GM18873 (cell line): ENCODE results near the gene NAA20.

Experiments
- ATAC-seq: cut with Tn5 transposase; IDR thresholded peaks from one replicate; pipeline ENCODE4 v1.9.1; 2021; ENCODE audit warnings: mild to moderate bottlenecking, moderate library complexity, moderate number of reproducible peaks; ENCODE audit not compliant: unreplicated experiment, low FRiP score

The NAA20 gene

GRCh38 chr20:20070871-20071726, 53.9 kb downstream of the NAA20 start:
- no peak for ATAC-seq

GRCh38 chr20:20073801-20074371, 56.7 kb downstream of the NAA20 start:
- ATAC-seq = no peak

- no peak for ATAC-seq
Measured at GRCh38 chr20:20075032-20075431, 57.9 kb downstream of the NAA20 start.

GRCh38 chr20:20076297-20077065, 59.3 kb downstream of the NAA20 start:
- ATAC-seq = no peak

- no peak for ATAC-seq
Measured at GRCh38 chr20:20078041-20078440, 60.9 kb downstream of the NAA20 start.

GRCh38 chr20:20079102-20079784, 62.1 kb downstream of the NAA20 start:
- ATAC-seq = no peak
